Activated CD8-positive, alpha-beta T cell treated with anti-CD3 and anti-CD28 coated beads, Interleukin-2, amount 10 ng/mL, durations not matched to agents 7 days and 5 days (primary cell): ENCODE measurements around the gene ABLIM2. TPM values are rescaled to one million over a fixed set of nuclear protein-coding genes. Genes with fewer than 3 reads are reported as not detected.

ENCODE experiments used
- ATAC-seq: fragments of 150-1000 bp; cut with Tn5 transposase; one replicate; pipeline ENCODE4 v1.10.0; 2021; ENCODE audit warnings: moderate library complexity
- CTCF ChIA-PET: fragments of 350-600 bp; sonication (Branson Sonifier 250); formaldehyde crosslinking; loops from one replicate; lab custom pipeline; 2021; ENCODE audit warnings: antibody characterized with exemption; lab: Charles Lee
- POLR2A ChIA-PET: fragments of 350-600 bp; sonication (Branson Sonifier 250); formaldehyde crosslinking; loops from one replicate; lab custom pipeline; 2021; ENCODE audit warnings: antibody characterized with exemption; lab: Charles Lee
- DNase-seq: peaks from one replicate; pipeline ENCODE4 v3.0.0-alpha.2; 2020
- H3K27ac Mint-ChIP-seq: one replicate; pipeline ENCODE4 v1.8.0; 2021; ENCODE audit warnings: mild to moderate bottlenecking, mixed read lengths
- H3K27me3 Mint-ChIP-seq: one replicate; pipeline ENCODE4 v1.8.0; 2021; ENCODE audit warnings: low read depth, mixed read lengths
- H3K36me3 Mint-ChIP-seq: one replicate; pipeline ENCODE4 v1.8.0; 2021; ENCODE audit warnings: low read depth, mixed read lengths
- H3K4me1 Mint-ChIP-seq: one replicate; pipeline ENCODE4 v1.8.0; 2021; ENCODE audit warnings: low read depth, mixed read lengths
- H3K4me3 Mint-ChIP-seq: one replicate; pipeline ENCODE4 v1.8.0; 2021; ENCODE audit warnings: mild to moderate bottlenecking, mixed read lengths
- H3K9me3 Mint-ChIP-seq: one replicate; pipeline ENCODE4 v1.8.0; 2022; ENCODE audit warnings: mixed read lengths; ENCODE audit not compliant: insufficient read depth
- total RNA-seq, 2 experiments: library from RNA; stranded (reverse); gene quantifications; one replicate each; pipeline ENCODE4 v1.2.3, GENCODE V29; 2021

Gene ABLIM2
- total RNA-seq, 2 experiments from 2014 or later: 0.42 to 0.55 TPM

DNA sequence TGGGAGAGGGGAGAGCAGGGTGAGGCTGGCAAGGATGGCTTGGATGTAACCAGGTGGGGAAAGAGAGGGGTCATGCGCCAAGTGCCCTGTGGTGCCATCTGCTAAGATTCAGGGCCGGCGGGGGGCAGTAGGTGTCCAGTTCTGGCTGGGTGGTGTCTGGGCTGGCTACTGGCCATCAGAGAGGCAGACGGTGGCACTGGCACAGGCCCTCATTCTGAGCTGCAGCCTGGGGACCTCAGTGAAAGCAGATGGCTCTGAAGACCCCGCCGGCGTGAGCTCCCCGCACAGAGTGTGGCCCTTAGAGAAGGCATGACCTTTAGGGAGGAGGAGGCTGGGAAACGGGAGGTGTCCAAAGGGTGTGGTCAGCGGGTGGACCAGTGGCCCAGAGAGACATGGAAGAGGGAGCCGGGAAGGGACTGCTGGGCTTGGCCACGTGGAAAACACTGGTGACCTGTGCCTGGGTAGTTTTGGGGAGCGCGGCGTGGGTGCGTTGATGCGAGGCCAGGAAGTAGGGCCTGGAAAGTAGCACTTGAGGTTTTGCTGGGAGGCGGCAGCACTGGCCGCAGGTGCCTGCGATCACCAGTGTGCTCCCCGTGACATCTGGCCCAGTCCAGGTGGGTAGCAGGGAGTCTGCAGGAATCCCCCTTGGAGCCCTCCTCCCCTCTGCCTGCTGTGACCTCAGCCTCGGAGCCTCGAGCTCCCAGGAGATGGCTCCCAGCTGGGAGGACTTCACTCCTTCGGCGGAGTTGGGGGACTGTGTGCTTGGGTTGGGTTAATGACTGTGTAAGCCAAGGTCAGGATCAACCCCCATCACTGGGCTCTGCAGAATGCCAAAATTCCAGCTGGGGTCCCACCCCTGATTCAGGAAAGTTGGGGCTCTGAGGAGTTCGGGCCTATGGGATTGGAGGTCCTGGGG is 31.2 kb upstream of the ABLIM2 start:
- no peak for ATAC-seq
- Mint-ChIP-seq H3K27me3 (peaks cover 2% of the 10 kb centered on the region), H3K4me1 (peaks cover 11% of the 10 kb centered on the region), H3K27ac (no peak overlapping the region), H3K4me3 (no peak overlapping the region), H3K36me3 (no peaks in the 10 kb centered on the region), H3K9me3 (no peaks in the 10 kb centered on the region)
- ChIA-PET POLR2A (interaction anchor here (1.2 kb wide), 1 partner anchor 9 kb away, joined by 3 read pairs; the partner anchor contains the start of gene SH3TC1), CTCF (interaction anchor here (1.1 kb wide), 1 partner anchor 13 kb away, joined by 3 read pairs; no protein-coding TSS in a partner anchor)
- DNase-seq: no peak

DNA sequence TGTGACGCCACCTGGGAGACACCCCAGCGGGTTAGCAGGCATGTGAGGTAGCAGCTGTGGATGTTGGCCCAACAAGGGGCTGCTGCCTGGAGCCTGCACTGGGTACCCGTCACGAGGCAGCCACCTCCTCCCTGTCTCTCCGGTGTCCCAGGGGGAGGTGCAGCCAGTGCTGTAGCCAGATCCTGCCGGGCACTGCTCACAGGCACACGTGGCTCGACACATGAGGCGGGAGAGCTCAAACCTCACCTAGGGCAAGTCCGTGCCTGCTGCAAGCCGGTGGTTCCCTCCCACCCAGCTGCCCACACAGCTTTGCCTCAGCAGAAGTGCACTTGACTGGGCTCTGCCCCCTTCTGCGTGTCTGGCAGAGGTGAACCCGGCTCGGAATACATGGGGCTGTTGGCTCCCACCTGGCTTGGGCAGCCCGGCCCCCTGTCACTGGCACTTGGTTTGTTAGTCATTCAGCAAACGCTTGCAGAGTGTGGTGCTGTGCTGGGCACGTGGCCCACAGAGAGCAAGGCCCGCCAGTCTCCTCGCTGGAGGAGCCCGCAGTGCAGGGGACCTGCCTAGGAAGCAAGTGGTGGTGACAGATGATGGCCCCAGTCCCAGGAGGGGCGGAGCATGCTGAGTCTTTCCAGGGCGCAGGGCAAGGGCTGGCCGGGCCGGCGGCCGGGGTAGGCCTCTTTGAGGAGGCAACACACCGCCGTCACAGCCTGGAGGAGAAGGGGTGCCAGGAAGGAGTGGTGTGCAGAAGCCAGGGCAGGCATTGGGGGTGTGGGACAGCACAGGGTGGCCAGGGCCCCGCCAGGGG is 30.3 kb upstream of the ABLIM2 start:
- Mint-ChIP-seq H3K4me1 (peaks cover 11% of the 10 kb centered on the region), H3K36me3 (no peaks in the 10 kb centered on the region), H3K9me3 (no peaks in the 10 kb centered on the region), H3K27ac (no peak overlapping the region), H3K27me3 (peaks cover 2% of the 10 kb centered on the region), H3K4me3 (no peak overlapping the region)
- ATAC-seq: no peak
- ChIA-PET POLR2A (no interaction called here), CTCF (interaction anchor here (1.1 kb wide), 1 partner anchor 12 kb away, joined by 3 read pairs; no protein-coding TSS in a partner anchor)
- DNase-seq: no peak

DNA sequence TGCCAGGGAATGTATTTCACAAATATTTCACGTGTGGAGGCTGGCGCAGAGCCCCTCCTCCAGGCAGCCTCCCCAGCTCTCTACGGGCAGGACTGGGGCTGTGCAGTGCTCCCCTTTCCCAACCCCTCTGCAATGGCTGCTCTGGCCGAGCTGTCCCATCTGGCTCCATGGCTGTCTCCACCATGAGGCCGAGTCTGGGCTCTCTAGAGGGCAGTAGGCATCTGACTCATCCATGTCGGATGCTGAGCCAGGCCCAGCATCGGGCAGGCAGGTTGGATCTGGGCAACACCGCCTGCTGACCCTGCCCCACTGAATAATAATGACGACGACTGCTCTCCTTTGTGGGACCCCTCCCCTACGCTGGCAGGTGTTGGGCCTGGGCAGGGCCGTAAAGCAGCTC is 29.5 kb upstream of the ABLIM2 start:
- no peaks in the 10 kb centered on the region for H3K27me3 Mint-ChIP-seq
- H3K4me1 Mint-ChIP-seq: peaks cover 5% of the 10 kb centered on the region
- no peak overlapping the region for H3K4me3 Mint-ChIP-seq
- no peak overlapping the region for H3K27ac Mint-ChIP-seq
- H3K9me3 Mint-ChIP-seq: no peaks in the 10 kb centered on the region
- ChIA-PET CTCF (interaction anchor here (1.2 kb wide), 1 partner anchor 12 kb away, joined by 3 read pairs; no protein-coding TSS in a partner anchor), POLR2A (no interaction called here)
- H3K36me3 Mint-ChIP-seq: no peaks in the 10 kb centered on the region
- ATAC-seq (no peak), DNase-seq (no peak)

DNA sequence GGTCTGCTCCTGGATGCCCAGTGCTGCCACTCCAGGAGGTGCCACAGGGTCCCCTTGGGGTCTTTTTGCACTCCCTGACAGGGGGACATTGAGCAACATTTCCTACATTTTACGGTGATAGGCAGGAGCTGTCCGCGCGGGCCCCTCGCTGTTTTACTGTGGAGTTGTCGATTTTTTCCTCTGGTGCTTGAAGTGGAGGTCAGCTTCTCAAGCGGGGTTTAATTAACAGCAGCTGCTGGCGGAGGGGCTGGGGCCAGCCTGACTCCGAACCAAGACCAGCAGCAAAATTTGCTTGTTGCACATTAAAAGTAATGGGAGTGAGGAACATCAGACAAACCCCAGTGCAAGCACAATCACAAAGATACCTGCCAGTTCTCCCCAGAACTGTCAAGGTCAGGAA is 27.3 kb upstream of the ABLIM2 start:
- Mint-ChIP-seq H3K9me3 (no peaks in the 10 kb centered on the region), H3K36me3 (no peaks in the 10 kb centered on the region), H3K4me3 (no peak overlapping the region), H3K27ac (no peak overlapping the region), H3K4me1 (no peaks in the 10 kb centered on the region), H3K27me3 (no peaks in the 10 kb centered on the region)
- ChIA-PET CTCF (no interaction called here), POLR2A (no interaction called here)
- ATAC-seq (no peak), DNase-seq (no peak)

DNA sequence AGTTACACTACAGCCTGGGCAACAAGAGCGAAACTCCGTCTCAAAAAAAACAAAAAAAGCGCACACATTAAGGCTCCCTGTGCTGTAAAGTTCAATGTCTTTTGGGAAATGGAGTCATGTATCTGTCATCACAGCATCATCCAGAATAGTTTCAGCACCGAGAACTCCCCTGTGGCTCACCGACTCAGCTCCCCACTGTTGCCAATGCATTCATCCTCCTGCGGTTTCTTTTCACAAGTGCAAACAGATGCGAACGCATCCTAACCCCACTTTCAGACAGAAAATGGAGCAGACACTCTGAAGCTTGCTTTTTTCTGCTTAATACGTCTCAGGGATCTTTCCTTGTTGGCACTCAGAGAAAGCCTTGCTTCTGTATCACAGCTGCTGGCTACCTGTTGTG is 26.7 kb upstream of the ABLIM2 start:
- ATAC-seq (no peak), DNase-seq (no peak)
- no peak overlapping the region for H3K27ac Mint-ChIP-seq
- CTCF ChIA-PET: interaction anchor here (0.9 kb wide), 1 partner anchor 8 kb away, joined by 3 read pairs; no protein-coding TSS in a partner anchor
- no peaks in the 10 kb centered on the region for H3K36me3 Mint-ChIP-seq
- H3K27me3 Mint-ChIP-seq: no peaks in the 10 kb centered on the region
- no peak overlapping the region for H3K4me3 Mint-ChIP-seq
- no peaks in the 10 kb centered on the region for H3K4me1 Mint-ChIP-seq
- H3K9me3 Mint-ChIP-seq: no peaks in the 10 kb centered on the region
- POLR2A ChIA-PET: no interaction called here

DNA sequence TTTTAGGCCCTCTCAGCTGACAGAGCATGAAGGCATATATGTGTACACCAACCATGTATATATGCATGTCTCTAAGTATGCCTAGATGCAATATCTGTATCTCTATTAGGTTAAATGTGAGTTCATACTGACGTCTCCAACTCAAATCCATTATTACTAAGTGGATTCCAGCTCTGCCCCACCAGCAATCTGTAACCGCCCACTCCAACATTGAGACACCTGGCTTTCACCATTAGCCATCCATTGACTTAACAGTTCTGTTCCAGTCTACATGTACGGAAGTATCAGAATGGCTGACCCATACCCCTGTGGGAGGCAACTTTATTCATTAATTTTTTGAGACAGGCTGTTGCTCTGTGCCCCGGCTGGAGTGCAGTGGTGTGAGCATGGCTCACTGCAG is 25.4 kb upstream of the ABLIM2 start:
- DNase-seq: no peak
- H3K9me3 Mint-ChIP-seq: no peaks in the 10 kb centered on the region
- H3K4me1 Mint-ChIP-seq: no peaks in the 10 kb centered on the region
- H3K27me3 Mint-ChIP-seq: no peaks in the 10 kb centered on the region
- no peak overlapping the region for H3K4me3 Mint-ChIP-seq
- no peak overlapping the region for H3K27ac Mint-ChIP-seq
- no peaks in the 10 kb centered on the region for H3K36me3 Mint-ChIP-seq
- ATAC-seq: no peak
- ChIA-PET CTCF (no interaction called here), POLR2A (no interaction called here)

DNA sequence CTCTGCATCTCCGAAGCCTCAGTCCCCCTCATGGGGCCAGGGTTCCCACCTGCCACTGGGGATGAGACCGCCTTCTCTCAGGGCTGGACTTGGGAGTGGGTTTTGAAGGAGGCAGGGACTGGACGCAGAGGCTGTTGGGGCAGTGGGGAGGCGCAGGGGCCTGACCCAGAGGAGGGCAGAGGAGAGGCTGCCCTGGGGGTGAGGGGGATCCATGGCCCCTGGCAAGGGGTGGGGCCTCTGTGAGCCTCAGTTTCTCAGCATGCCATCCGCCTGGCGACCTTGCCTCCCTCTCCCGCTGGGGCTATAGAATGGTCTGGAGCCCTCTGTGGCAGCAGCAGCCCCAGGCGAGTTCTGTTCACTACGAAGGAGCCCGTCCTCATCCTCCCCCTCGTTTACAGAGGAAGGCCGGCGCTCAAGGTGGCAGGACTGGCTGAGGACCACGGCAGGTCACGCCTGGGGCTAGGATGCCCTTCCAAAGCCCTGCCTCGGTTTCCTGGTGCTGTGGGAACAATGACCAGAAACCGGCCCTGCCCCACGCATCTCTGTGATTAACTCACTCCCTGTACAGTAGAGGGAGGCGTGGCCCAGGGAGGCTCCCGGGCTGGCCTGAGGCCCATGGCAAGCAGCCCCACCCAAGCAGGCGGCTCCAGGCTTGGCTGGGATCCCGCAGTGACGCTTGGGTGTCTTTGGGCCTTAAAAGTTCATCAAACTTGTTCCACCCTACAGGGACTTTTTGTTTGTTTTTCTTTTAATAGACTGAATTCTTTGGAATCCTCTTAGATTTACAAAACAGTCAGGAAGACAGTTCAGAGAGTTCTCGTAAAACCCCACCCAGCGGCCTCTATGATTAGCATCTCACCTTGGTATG is 24.5 kb upstream of the ABLIM2 start:
- H3K4me3 Mint-ChIP-seq: no peak overlapping the region
- H3K9me3 Mint-ChIP-seq: no peaks in the 10 kb centered on the region
- POLR2A ChIA-PET: no interaction called here
- H3K27me3 Mint-ChIP-seq: no peaks in the 10 kb centered on the region
- ATAC-seq: no peak
- no peaks in the 10 kb centered on the region for H3K4me1 Mint-ChIP-seq
- no peak overlapping the region for H3K27ac Mint-ChIP-seq
- DNase-seq: no peak
- CTCF ChIA-PET: no interaction called here
- no peaks in the 10 kb centered on the region for H3K36me3 Mint-ChIP-seq

DNA sequence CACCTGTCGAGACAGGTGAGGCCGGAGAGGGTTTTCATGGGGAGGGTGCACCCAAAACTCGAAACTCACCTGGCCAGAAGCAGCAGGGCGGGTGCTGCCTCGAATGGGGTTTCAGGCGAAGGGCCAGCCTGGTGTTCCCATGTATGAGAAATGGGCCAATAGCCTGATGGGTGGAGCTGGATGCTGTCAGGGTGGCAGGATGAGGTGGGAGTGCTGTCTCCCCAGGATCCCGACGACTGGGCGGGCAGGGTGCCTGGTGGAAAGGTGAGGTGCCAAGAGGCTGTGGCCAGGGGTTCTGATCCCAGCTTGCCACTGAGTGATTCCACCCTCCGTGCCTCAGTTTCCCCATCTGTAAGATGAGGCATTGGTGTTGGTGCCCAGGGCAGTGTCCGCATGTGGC is 23.7 kb upstream of the ABLIM2 start:
- ChIA-PET CTCF (no interaction called here), POLR2A (no interaction called here)
- no peak overlapping the region for H3K27ac Mint-ChIP-seq
- DNase-seq: no peak
- ATAC-seq: no peak
- H3K4me3 Mint-ChIP-seq: no peak overlapping the region
- H3K9me3 Mint-ChIP-seq: no peaks in the 10 kb centered on the region
- no peaks in the 10 kb centered on the region for H3K27me3 Mint-ChIP-seq
- no peaks in the 10 kb centered on the region for H3K36me3 Mint-ChIP-seq
- no peaks in the 10 kb centered on the region for H3K4me1 Mint-ChIP-seq

DNA sequence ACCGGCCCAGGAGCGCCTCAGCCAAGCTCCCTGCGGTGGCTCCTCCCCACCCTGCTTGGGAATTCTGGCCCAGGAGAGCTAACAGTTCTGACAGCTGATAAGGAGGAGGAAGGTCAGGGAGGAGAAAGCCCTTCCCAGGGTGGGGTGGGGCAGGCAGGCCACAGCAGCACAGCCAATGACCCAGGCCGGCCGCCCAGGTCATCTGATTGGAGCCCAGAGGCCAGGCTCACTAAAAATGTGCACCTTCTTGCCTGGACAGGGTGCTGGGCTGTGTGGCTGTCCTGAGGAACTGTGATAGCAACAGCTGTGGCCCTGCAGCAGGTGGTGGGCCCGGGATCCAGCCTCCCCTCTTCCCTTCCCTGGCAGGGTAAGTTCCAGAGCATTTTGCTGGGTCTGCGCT is 23.2 kb upstream of the ABLIM2 start:
- Mint-ChIP-seq H3K4me3 (no peak overlapping the region), H3K27me3 (no peaks in the 10 kb centered on the region), H3K36me3 (no peaks in the 10 kb centered on the region), H3K27ac (no peak overlapping the region), H3K9me3 (no peaks in the 10 kb centered on the region), H3K4me1 (no peaks in the 10 kb centered on the region)
- CTCF ChIA-PET: no interaction called here
- DNase-seq (no peak), ATAC-seq (no peak)
- POLR2A ChIA-PET: no interaction called here

DNA sequence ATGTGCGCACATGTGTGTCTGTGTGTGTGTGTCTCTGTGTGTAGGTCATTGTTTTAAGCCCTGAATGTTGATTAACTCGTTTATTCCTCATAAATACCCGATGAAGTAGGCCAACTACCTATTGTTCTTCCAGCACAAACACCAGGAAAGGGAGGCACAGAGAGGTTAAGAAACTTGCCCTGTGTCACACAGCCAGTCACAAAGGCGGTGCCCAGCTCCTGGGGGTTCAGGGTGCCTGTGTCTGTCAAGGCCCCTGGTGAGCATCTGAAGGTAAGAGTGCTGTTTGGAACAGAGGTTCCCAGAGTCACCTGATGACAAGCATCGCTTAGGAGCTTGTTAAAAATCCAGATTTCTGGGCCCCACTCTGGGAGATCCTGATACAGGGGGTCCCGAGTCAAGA is 22.5 kb upstream of the ABLIM2 start:
- CTCF ChIA-PET: no interaction called here
- no peak for DNase-seq
- no peaks in the 10 kb centered on the region for H3K27me3 Mint-ChIP-seq

DNA sequence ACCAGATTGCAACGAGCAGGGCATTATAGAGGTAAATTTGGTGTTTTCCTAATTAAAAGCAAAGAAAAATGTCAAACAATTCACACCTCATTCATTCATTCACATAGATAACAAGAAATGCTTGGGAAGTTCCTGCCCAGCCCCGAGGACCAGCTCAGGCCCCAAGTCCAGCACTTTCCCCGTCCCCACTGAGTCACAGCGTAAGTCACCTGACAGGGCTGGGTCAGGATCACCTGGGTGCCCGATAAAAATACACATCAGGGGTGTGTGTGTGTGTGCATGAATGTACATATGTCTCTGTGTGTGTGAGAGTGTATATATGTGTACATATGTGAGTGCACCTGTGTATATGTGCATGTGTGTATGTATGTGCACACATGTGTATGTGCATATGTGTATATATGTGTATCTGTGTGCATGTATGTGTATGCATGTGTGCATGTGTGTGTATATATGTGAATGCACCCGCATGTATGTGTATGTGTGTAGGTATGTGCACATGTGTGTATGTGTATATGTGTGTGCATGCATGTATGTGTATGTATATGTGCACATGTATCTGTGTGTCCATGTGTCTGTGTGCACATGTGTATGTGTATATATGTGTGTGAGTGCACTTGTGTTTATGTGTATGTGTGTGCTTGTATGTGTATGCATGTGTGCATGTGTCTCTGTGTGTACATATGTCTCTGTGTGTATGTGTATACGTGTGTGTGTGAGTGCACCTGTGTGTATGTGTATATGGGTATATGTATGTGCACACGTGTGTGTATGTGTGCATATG is 21.9 kb upstream of the ABLIM2 start:
- ATAC-seq: no peak
- no peak overlapping the region for H3K27ac Mint-ChIP-seq
- H3K9me3 Mint-ChIP-seq: no peaks in the 10 kb centered on the region
- CTCF ChIA-PET: no interaction called here
- H3K36me3 Mint-ChIP-seq: no peaks in the 10 kb centered on the region
- no peaks in the 10 kb centered on the region for H3K4me1 Mint-ChIP-seq
- DNase-seq: no peak
- no peaks in the 10 kb centered on the region for H3K27me3 Mint-ChIP-seq
- POLR2A ChIA-PET: interaction anchor here (1.2 kb wide), 1 partner anchor 19 kb away, joined by 3 read pairs; the partner anchor contains the start of gene SH3TC1
- no peak overlapping the region for H3K4me3 Mint-ChIP-seq

More for the DNA sequence above, 22.5 kb upstream of the ABLIM2 start:
- Mint-ChIP-seq H3K9me3 (no peaks in the 10 kb centered on the region), H3K27ac (no peak overlapping the region), H3K4me1 (no peaks in the 10 kb centered on the region), H3K36me3 (no peaks in the 10 kb centered on the region), H3K4me3 (no peak overlapping the region)
- POLR2A ChIA-PET: no interaction called here
- no peak for ATAC-seq
